Aorta (tissue), 5 donors: Measurements from ENCODE around the gene NDST3. TPM values are rescaled to one million over a fixed set of nuclear protein-coding genes. Genes with fewer than 3 reads are reported as not detected.

Experiments used
- ATAC-seq: fragments of 200-7000 bp; cut with Tn5 transposase; one replicate; pipeline ENCODE4 v1.9.1; 2022; ENCODE audit warnings: moderate library complexity; ENCODE audit not compliant: low FRiP score
- DNase-seq, 2 donors: peaks; one replicate each; pipeline ENCODE4 v3.0.0-alpha.2; 2020
- H3K27ac ChIP-seq, 2 donors: one replicate each; pipeline ENCODE4 v1.5.1; 2013; ENCODE audit warnings: low read length in 2 of 2, mild to moderate bottlenecking in 2 of 2, moderate library complexity in 2 of 2, control low read depth in 1 of 2, inconsistent platforms in 1 of 2, low read depth in 1 of 2
- H3K27me3 ChIP-seq, 2 donors: one replicate each; pipeline ENCODE4 v1.6.1; 2013; ENCODE audit warnings: control low read depth in 1 of 2, low read length in 1 of 2, mild to moderate bottlenecking in 1 of 2, moderate library complexity in 1 of 2; ENCODE audit not compliant: insufficient read depth in 2 of 2, control insufficient read depth in 1 of 2
- H3K36me3 ChIP-seq, 2 donors: one replicate each; pipeline ENCODE4 v1.6.1; 2013; ENCODE audit warnings: control low read depth in 1 of 2, low read length in 1 of 2, mild to moderate bottlenecking in 1 of 2; ENCODE audit not compliant: insufficient read depth in 2 of 2, control insufficient read depth in 1 of 2
- H3K4me1 ChIP-seq, 2 donors: one replicate each; pipeline ENCODE4 v1.6.1; 2013; ENCODE audit warnings: low read length in 2 of 2, control low read depth in 1 of 2, mild to moderate bottlenecking in 1 of 2, moderate library complexity in 1 of 2; ENCODE audit not compliant: insufficient read depth in 2 of 2, control insufficient read depth in 1 of 2
- H3K4me3 ChIP-seq, 2 donors: one replicate each; pipeline ENCODE4 v1.5.1; 2013; ENCODE audit warnings: low read length in 2 of 2, control low read depth in 1 of 2, mild to moderate bottlenecking in 1 of 2
- H3K9me3 ChIP-seq: one replicate; pipeline ENCODE4 v1.6.1; 2013; ENCODE audit warnings: mild to moderate bottlenecking, low read length; ENCODE audit not compliant: control insufficient read depth
- WGBS, 2 donors: extraction: QIAGEN DNeasy Blood & Tissue Kit; methylation state at CpG; one replicate each; pipeline ENCODE4 v1.1.7; 2013; 5-methylcytosine and 5-hydroxymethylcytosine counted together
- intact Hi-C, 2 donors: fragments of 100-400 bp; cut with DNase I; formaldehyde crosslinking; loops; one replicate each; pipeline versions ENCODE4 v1.14.2 to v1.15.0; 2022
- polyA plus RNA-seq, 2 donors: library from polyadenylated mRNA; stranded (reverse); fragments of 200-250 nt; gene quantifications; one replicate each; pipeline ENCODE4 v1.2.3, GENCODE V29; 2013
- total RNA-seq, 2 donors: library from RNA; stranded (reverse); fragmentation: NEBNext Ultra II Directional; extraction: Animal tissue kit (Norgen Biotek cat#: 25700); gene quantifications; one replicate each; pipeline ENCODE4 v1.2.1, GENCODE V29; 2021
- donor health status: healthy with polysubstance abuse.
- donor health status: Bipolar disorder and iron deficiency.
- donor health status: DM: no; HTN: no; CAD: no.
- donor health status: DM: no; HTN: no; CAD: no.
- donor health status: DM: yes; HTN: yes; CAD: no.

NDST3 gene
- total and polyA plus RNA-seq, 4 donors, result not detected

DNA sequence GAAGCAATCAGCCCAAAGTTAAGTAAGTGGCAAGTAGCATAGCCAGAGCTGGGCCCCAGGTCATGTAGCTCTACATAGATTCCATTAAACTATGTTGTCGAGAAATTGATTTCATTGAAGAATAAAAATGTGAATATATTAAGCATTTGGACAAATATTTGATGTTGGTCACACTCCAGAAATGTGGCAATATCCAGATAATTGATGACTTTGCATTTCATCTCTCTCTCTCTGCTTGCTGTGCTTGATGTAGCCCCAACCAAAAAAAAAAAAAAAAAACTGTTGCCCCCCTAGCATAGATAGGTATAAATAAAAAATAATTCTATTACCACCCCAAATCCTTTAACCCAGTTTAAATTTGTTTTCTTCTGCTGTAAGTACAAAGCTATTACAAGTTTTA lies 7.5 kb upstream of the NDST3 start:
- no peak overlapping the region for H3K4me3 ChIP-seq
- no peak for ATAC-seq

DNA sequence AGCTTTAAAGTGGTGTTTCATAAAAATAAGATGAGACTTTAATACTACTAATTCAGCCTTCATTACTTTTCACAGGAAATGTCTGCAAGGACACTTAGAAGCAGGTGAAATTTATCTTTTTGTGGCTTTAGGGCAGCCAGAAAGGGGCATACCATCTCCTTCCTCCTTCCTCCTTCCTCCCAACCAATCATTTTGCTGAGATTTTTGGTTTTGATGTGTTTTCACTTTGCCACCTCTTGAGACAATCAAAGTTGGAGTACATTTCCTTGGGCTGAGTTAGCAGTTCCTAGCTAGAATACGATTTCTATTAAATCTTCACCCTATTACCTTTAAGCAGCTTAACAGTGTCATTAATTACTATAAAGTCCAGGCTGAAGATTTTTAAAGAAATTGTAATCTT lies 5.1 kb upstream of the NDST3 start:
- Histone ChIP-seq H3K36me3 (no peaks in the 10 kb centered on the region), H3K27me3 (no peaks in the 10 kb centered on the region), H3K4me1 (no peaks in the 10 kb centered on the region), H3K27ac (no peak overlapping the region), H3K9me3 (no peaks in the 10 kb centered on the region), H3K4me3 (no peak overlapping the region)
- no peak for DNase-seq
- 50 to 71% methylated on average over 1 of the region's 1 CpG for WGBS, 2 donors
- intact Hi-C loops, result no loop called here
- no peak for ATAC-seq

More for the DNA sequence above, 7.5 kb upstream of the NDST3 start:
- intact Hi-C loops, result no loop called here
- Histone ChIP-seq H3K9me3 (no peaks in the 10 kb centered on the region), H3K27ac (no peak overlapping the region), H3K36me3 (no peaks in the 10 kb centered on the region), H3K4me1 (no peaks in the 10 kb centered on the region), H3K27me3 (no peaks in the 10 kb centered on the region)
- WGBS, 2 donors, result 69 to 71% methylated on average over 1 of the region's 1 CpG
- DNase-seq, result no peak

- DNase-seq, result no peak
- Histone ChIP-seq H3K36me3 (no peaks in the 10 kb centered on the region), H3K4me1 (no peaks in the 10 kb centered on the region), H3K27me3 (no peaks in the 10 kb centered on the region), H3K27ac (no peak overlapping the region), H3K4me3 (no peak overlapping the region), H3K9me3 (no peaks in the 10 kb centered on the region)
- intact Hi-C loops, result no loop called here
- no peak for ATAC-seq
- 70 to 75% methylated on average over 2 of the region's 2 CpGs for WGBS, 2 donors
Observed at GRCh38 chr4:118032691-118033090, 1.6 kb upstream of the NDST3 start.

GRCh38 chr4:118033148-118034052 lies 886 bp upstream of the NDST3 start:
- intact Hi-C loops, result no loop called here
- Histone ChIP-seq H3K36me3 (no peaks in the 10 kb centered on the region), H3K4me1 (no peaks in the 10 kb centered on the region), H3K27ac (no peak overlapping the region), H3K27me3 (no peaks in the 10 kb centered on the region), H3K9me3 (no peaks in the 10 kb centered on the region), H3K4me3 (peak overlapping the region; percentile 52 to 57)
- DNase-seq (peak; percentile 46 to 77), ATAC-seq (peak; percentile 57)
- 0 to 1% methylated on average over 62 to 100 of the region's 100 CpGs for WGBS, 2 donors

- DNase-seq (no peak), ATAC-seq (no peak)
- Histone ChIP-seq H3K36me3 (no peaks in the 10 kb centered on the region), H3K4me3 (no peak overlapping the region), H3K27ac (no peak overlapping the region), H3K4me1 (no peaks in the 10 kb centered on the region), H3K27me3 (no peaks in the 10 kb centered on the region), H3K9me3 (no peaks in the 10 kb centered on the region)
- 58 to 90% methylated on average over 1 of the region's 1 CpG for WGBS, 2 donors
- intact Hi-C loops, result no loop called here
Observed at GRCh38 chr4:118035309-118035708, 1.0 kb downstream of the NDST3 start.

DNA sequence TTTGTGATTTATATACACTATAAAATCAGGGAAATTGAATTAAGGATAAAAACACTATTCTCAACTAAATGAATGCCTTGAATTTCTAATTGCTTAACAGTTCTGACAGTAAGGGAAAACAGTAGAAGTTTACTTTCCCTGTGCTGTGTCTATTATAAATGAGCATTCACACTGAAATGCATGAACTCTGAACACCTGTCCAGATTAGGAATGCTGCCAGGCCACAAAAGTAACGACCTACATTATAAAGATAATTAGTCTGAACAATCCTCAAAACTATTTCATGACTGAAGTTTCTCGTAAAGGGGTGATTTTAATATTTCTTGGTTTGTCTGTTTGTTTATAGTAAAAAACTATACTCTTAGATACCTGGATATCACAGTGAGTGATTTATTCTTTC lies 2.0 kb downstream of the NDST3 start:
- H3K36me3 ChIP-seq, result no peaks in the 10 kb centered on the region
- no peak overlapping the region for H3K27ac ChIP-seq
- H3K9me3 ChIP-seq, result no peaks in the 10 kb centered on the region
- no peak for DNase-seq
- WGBS, 2 donors, result 69 to 80% methylated on average over 2 of the region's 2 CpGs
- ATAC-seq, result no peak
- intact Hi-C loops, result no loop called here
- H3K27me3 ChIP-seq, result no peaks in the 10 kb centered on the region
- no peak overlapping the region for H3K4me3 ChIP-seq
- no peaks in the 10 kb centered on the region for H3K4me1 ChIP-seq

GRCh38 chr4:118037955-118038354 lies 3.7 kb downstream of the NDST3 start:
- intact Hi-C loops, result no loop called here

GRCh38 chr4:118046323-118046722 lies 12.0 kb downstream of the NDST3 start:
- H3K4me3 ChIP-seq, result no peak overlapping the region
- H3K36me3 ChIP-seq, result no peaks in the 10 kb centered on the region
- H3K27me3 ChIP-seq, result peaks cover 0 to 3% of the 10 kb centered on the region in 2 donors
- intact Hi-C loops, result no loop called here
- no peak overlapping the region for H3K27ac ChIP-seq
- 75 to 76% methylated on average over 2 of the region's 2 CpGs for WGBS, 2 donors
- peaks cover 1% of the 10 kb centered on the region for H3K9me3 ChIP-seq
- DNase-seq (no peak), ATAC-seq (no peak)
- no peaks in the 10 kb centered on the region for H3K4me1 ChIP-seq

More at GRCh38 chr4:118037955-118038354, 3.7 kb downstream of the NDST3 start:
- Histone ChIP-seq H3K4me1 (no peaks in the 10 kb centered on the region), H3K27me3 (peaks cover 0 to 2% of the 10 kb centered on the region in 2 donors), H3K36me3 (no peaks in the 10 kb centered on the region), H3K27ac (no peak overlapping the region), H3K9me3 (no peaks in the 10 kb centered on the region), H3K4me3 (no peak overlapping the region)
- WGBS, 2 donors, result 92 to 94% methylated on average over 1 of the region's 1 CpG
- ATAC-seq (no peak), DNase-seq (no peak)

DNA sequence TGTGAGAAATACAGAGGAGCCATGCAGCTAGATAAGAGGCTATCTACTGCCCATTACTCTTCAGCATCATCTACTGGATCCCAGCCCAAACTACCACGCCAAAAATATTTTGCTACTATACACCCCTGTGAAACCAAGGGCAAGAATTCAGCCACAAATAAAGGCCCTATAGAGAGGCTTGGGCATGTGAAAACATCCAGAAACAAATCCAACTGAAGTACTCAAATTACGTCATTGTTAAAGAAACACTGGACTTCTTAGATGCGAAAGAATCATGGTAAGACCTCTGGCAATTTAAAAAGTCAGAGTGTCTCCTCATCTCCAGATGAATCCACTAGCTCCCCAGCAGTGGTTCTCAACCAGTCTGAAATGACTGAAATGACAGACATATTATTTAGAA lies 12.8 kb downstream of the NDST3 start:
- Histone ChIP-seq H3K9me3 (peaks cover 1% of the 10 kb centered on the region), H3K4me1 (no peaks in the 10 kb centered on the region), H3K36me3 (no peaks in the 10 kb centered on the region), H3K4me3 (no peak overlapping the region), H3K27ac (no peak overlapping the region), H3K27me3 (peaks cover 0 to 3% of the 10 kb centered on the region in 2 donors)
- DNase-seq, result no peak
- 94 to 95% methylated on average over 3 of the region's 3 CpGs for WGBS, 2 donors
- intact Hi-C loops, result no loop called here
- ATAC-seq, result no peak
